SJSA1 (cell line): ENCODE measurements around the gene FAM219A. TPM values are rescaled to one million over a fixed set of nuclear protein-coding genes. Genes with fewer than 3 reads are reported as not detected.
"Not testable (repeated sequence)": the region's sequence is repeated elsewhere in the genome, so short reads cannot be mapped to it uniquely, and the experiment has no call there.

Experiments
- DNase-seq, 2 experiments: peaks; one replicate each; pipeline ENCODE4 v3.0.0-alpha.2; 2015 to 2020; ENCODE audit warnings: low spot score in 2 of 2, low read depth in 1 of 2
- H3K27ac ChIP-seq: fragments of 250-450 bp; sonication (Bioruptor Pico); 2 replicates; pipeline ENCODE4 v1.5.1; 2020; ENCODE audit warnings: mild to moderate bottlenecking, moderate library complexity
- H3K27me3 ChIP-seq: fragments of 250-450 bp; sonication (Bioruptor Pico); replicated peaks from 2 replicates; pipeline ENCODE4 v1.5.1; 2020; ENCODE audit warnings: mild to moderate bottlenecking, moderate library complexity
- H3K36me3 ChIP-seq: fragments of 250-450 bp; sonication (Bioruptor Pico); 2 replicates; pipeline ENCODE4 v1.5.1; 2020; ENCODE audit warnings: mild to moderate bottlenecking
- H3K4me1 ChIP-seq: fragments of 250-450 bp; sonication (Bioruptor Pico); replicated peaks from 2 replicates; pipeline ENCODE4 v1.6.1; 2021; ENCODE audit warnings: mild to moderate bottlenecking
- H3K4me3 ChIP-seq: fragments of 250-450 bp; sonication (Bioruptor Pico); 2 replicates; pipeline ENCODE4 v1.5.1; 2020; ENCODE audit warnings: mild to moderate bottlenecking
- H3K9me3 ChIP-seq: fragments of 250-450 bp; sonication (Bioruptor Pico); replicated peaks from 2 replicates; pipeline ENCODE4 v1.5.1; 2020; ENCODE audit warnings: mild to moderate bottlenecking
- total RNA-seq: library from RNA; depleted of rRNA; stranded (reverse); fragments of >200 nt; shearing (Covaris generic); gene quantifications from 2 replicates; pipeline ENCODE4 v1.2.3, GENCODE V29; 2014

The FAM219A gene
- total RNA-seq, 1 experiment from 2014 or later: 13.3 TPM

- Histone ChIP-seq H3K27ac (no peak overlapping the region), H3K27me3 (no peaks in the 10 kb centered on the region), H3K9me3 (no peaks in the 10 kb centered on the region), H3K4me1 (no peaks in the 10 kb centered on the region), H3K36me3 (no peaks in the 10 kb centered on the region), H3K4me3 (no peak overlapping the region)
- no peak for DNase-seq
Measured at GRCh38 chr9:34496149-34496712, 37.9 kb upstream of the FAM219A start.

GRCh38 chr9:34493972-34494535, 35.7 kb upstream of the FAM219A start:
- H3K9me3 ChIP-seq: no peaks in the 10 kb centered on the region
- no peaks in the 10 kb centered on the region for H3K27me3 ChIP-seq
- H3K27ac ChIP-seq: no peak overlapping the region
- no peaks in the 10 kb centered on the region for H3K36me3 ChIP-seq
- DNase-seq: no peak
- no peak overlapping the region for H3K4me3 ChIP-seq
- no peaks in the 10 kb centered on the region for H3K4me1 ChIP-seq

- no peaks in the 10 kb centered on the region for H3K36me3 ChIP-seq
- H3K9me3 ChIP-seq: no peaks in the 10 kb centered on the region
- no peak overlapping the region for H3K27ac ChIP-seq
- H3K27me3 ChIP-seq: no peaks in the 10 kb centered on the region
- DNase-seq: no peak
- H3K4me1 ChIP-seq: no peaks in the 10 kb centered on the region
- no peak overlapping the region for H3K4me3 ChIP-seq
Measured at GRCh38 chr9:34492051-34492450, 33.7 kb upstream of the FAM219A start.

- no peak for DNase-seq
- no peaks in the 10 kb centered on the region for H3K27me3 ChIP-seq
Measured at GRCh38 chr9:34491596-34491995, 33.2 kb upstream of the FAM219A start.

GRCh38 chr9:34490760-34491159, 32.4 kb upstream of the FAM219A start:
- no peak overlapping the region for H3K4me3 ChIP-seq
- no peaks in the 10 kb centered on the region for H3K9me3 ChIP-seq
- H3K4me1 ChIP-seq: no peaks in the 10 kb centered on the region
- no peak overlapping the region for H3K27ac ChIP-seq
- no peaks in the 10 kb centered on the region for H3K36me3 ChIP-seq
- H3K27me3 ChIP-seq: no peaks in the 10 kb centered on the region
- no peak for DNase-seq

More at GRCh38 chr9:34491596-34491995, 33.2 kb upstream of the FAM219A start:
- no peak overlapping the region for H3K4me3 ChIP-seq
- H3K9me3 ChIP-seq: no peaks in the 10 kb centered on the region
- H3K36me3 ChIP-seq: no peaks in the 10 kb centered on the region
- H3K27ac ChIP-seq: no peak overlapping the region
- H3K4me1 ChIP-seq: no peaks in the 10 kb centered on the region

GRCh38 chr9:34490360-34490759, 32.0 kb upstream of the FAM219A start:
- no peaks in the 10 kb centered on the region for H3K27me3 ChIP-seq
- no peak for DNase-seq
- H3K4me1 ChIP-seq: no peaks in the 10 kb centered on the region
- no peak overlapping the region for H3K4me3 ChIP-seq
- H3K9me3 ChIP-seq: no peaks in the 10 kb centered on the region
- no peak overlapping the region for H3K27ac ChIP-seq
- no peaks in the 10 kb centered on the region for H3K36me3 ChIP-seq

GRCh38 chr9:34486572-34486971, 28.2 kb upstream of the FAM219A start:
- no peaks in the 10 kb centered on the region for H3K36me3 ChIP-seq
- no peaks in the 10 kb centered on the region for H3K27me3 ChIP-seq
- DNase-seq: no peak
- no peak overlapping the region for H3K27ac ChIP-seq
- no peaks in the 10 kb centered on the region for H3K4me1 ChIP-seq
- H3K9me3 ChIP-seq: no peaks in the 10 kb centered on the region
- H3K4me3 ChIP-seq: no peak overlapping the region

- Histone ChIP-seq H3K27ac (no peak overlapping the region), H3K27me3 (no peaks in the 10 kb centered on the region), H3K36me3 (no peaks in the 10 kb centered on the region), H3K4me1 (no peaks in the 10 kb centered on the region), H3K9me3 (no peaks in the 10 kb centered on the region), H3K4me3 (no peak overlapping the region)
- DNase-seq: no peak
Measured at GRCh38 chr9:34485822-34486221, 27.5 kb upstream of the FAM219A start.

GRCh38 chr9:34484678-34485077, 26.3 kb upstream of the FAM219A start:
- Histone ChIP-seq H3K27ac (no peak overlapping the region), H3K36me3 (no peaks in the 10 kb centered on the region), H3K4me3 (no peak overlapping the region), H3K27me3 (no peaks in the 10 kb centered on the region), H3K4me1 (no peaks in the 10 kb centered on the region), H3K9me3 (no peaks in the 10 kb centered on the region)
- no peak for DNase-seq

GRCh38 chr9:34482746-34483145, 24.4 kb upstream of the FAM219A start:
- not testable (repeated sequence) for H3K9me3 ChIP-seq, DNase-seq, H3K4me3 ChIP-seq, H3K27ac ChIP-seq, H3K36me3 ChIP-seq, H3K4me1 ChIP-seq, H3K27me3 ChIP-seq

GRCh38 chr9:34481620-34482019, 23.2 kb upstream of the FAM219A start:
- H3K27me3 ChIP-seq, H3K27ac ChIP-seq, H3K4me1 ChIP-seq, H3K36me3 ChIP-seq, DNase-seq, H3K4me3 ChIP-seq, H3K9me3 ChIP-seq: not testable (repeated sequence)

- DNase-seq: no peak
- Histone ChIP-seq H3K9me3 (no peaks in the 10 kb centered on the region), H3K36me3 (no peaks in the 10 kb centered on the region), H3K27ac (no peak overlapping the region), H3K27me3 (no peaks in the 10 kb centered on the region), H3K4me1 (no peaks in the 10 kb centered on the region), H3K4me3 (no peak overlapping the region)
Measured at GRCh38 chr9:34479431-34479866, 21.1 kb upstream of the FAM219A start.

GRCh38 chr9:34477541-34477940, 19.2 kb upstream of the FAM219A start:
- Histone ChIP-seq H3K4me3 (no peak overlapping the region), H3K27ac (no peak overlapping the region), H3K4me1 (no peaks in the 10 kb centered on the region), H3K36me3 (no peaks in the 10 kb centered on the region), H3K27me3 (no peaks in the 10 kb centered on the region), H3K9me3 (no peaks in the 10 kb centered on the region)
- no peak for DNase-seq

- no peak for DNase-seq
- Histone ChIP-seq H3K4me3 (no peak overlapping the region), H3K27ac (no peak overlapping the region), H3K9me3 (no peaks in the 10 kb centered on the region), H3K27me3 (no peaks in the 10 kb centered on the region), H3K36me3 (no peaks in the 10 kb centered on the region), H3K4me1 (no peaks in the 10 kb centered on the region)
Measured at GRCh38 chr9:34475097-34475496, 16.7 kb upstream of the FAM219A start.

GRCh38 chr9:34465468-34465867, 7.1 kb upstream of the FAM219A start:
- Histone ChIP-seq H3K27ac (no peak overlapping the region), H3K36me3 (no peaks in the 10 kb centered on the region), H3K27me3 (no peaks in the 10 kb centered on the region), H3K9me3 (no peaks in the 10 kb centered on the region), H3K4me1 (no peaks in the 10 kb centered on the region), H3K4me3 (no peak overlapping the region)
- DNase-seq: no peak
